Activated CD4-positive, alpha-beta T cell treated with anti-CD3 and anti-CD28 coated beads, Interleukin-2, amount 50 U/mL, for 24 hours (primary cell): Measurements from ENCODE around the gene NAT14.
"Not testable (repeated sequence)": the region's sequence is repeated elsewhere in the genome, so short reads cannot be mapped to it uniquely, and the experiment has no call there.

Experiments
- DNase-seq, 2 donors: peaks; one replicate each; pipeline ENCODE4 v3.0.0-alpha.2; 2020; ENCODE audit warnings: low read depth in 1 of 2, low spot score in 1 of 2

Gene NAT14

DNA sequence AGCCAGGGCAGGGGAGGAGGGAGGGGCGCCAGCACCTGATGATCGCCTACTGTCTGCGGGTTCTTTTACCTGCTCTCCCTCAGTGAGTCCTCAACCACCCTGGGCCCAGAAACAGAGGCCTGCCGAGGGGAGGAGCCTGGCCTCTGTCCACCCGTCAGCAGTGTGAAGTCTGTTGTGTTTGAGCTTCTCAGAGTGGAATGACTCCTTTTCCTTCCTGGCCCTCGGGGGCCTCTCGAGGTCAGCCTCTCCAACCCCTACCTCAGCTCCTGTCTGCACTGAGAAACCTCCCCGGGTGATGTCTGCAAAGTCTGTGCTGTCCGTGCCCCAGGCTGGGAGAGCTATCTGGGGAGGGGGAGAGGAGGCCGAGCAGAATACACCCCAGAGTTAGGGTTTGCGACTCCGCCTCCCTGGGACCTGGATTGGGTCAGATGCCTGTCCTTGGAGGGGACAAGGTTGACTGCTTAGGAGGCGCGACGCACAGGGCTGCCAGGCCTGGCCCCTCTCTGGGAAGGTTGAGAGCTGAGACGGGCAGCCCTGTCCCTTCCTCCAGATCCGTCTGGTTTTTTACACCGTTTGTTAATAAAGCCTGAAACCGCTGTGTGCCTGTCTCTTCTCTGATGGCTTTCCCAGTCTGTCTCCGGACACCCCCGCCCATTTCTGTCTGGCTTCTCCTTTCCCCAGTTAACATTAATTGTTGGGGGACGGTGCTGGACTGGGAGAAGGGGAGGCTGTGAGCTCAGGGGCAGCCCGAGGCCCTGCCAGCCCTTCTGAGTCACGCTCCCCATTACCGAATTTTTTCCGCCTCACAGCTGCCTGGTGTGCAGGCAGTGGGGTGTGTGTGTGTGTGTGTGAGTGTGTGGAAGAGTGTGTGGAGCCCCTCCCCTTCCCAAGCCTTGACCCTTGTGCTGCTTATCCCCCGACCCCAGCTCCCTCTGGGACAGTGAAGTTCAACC is 2.3 kb downstream of the NAT14 start:
- DNase-seq = peak in 1 of 2 donors; percentile 36

DNA sequence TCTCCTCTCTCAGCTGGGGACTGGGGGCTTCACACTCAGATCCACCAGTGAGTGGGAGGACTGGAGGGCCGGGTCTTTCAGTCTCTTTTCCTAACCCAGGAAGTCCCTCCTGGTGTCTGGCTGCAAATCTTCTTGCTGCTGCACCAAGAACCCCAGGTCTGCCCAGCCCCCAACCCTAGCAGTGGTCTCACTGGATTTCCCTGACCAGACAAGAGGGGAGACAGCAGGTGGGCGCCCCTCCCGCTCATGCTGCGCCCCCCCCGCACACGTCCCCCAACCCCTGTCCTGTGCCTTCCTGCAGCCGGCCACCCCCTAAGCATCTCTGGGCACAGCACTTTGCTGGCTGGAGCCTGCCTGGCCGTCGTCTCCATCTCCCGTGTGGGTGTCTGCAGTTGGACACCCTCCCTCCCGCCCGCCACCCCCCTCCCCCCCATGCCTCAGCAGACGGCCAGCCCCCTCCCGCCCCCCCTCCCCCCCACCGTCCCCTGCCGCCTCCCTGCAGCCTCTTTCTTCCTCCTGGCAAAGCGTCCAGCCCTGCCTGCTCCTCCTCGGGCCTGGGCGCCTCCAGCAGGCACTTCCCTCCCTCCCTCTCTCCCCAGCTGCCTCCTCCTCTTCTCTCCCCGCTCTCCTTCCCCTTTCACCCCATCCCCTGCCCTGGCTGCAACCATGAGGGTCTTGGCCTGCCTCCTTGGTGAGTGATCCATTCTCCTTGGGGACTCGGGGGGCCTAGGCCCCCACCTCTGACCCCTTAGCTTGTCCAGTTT is 3.1 kb downstream of the NAT14 start, which contains the start of gene SSC5D:
Gene SSC5D, plus strand, starts transcription at position 513 of the 764 bp plus-strand sequence. Its CDS starts 154 bp downstream, at position 667.
- no peak for DNase-seq

DNA sequence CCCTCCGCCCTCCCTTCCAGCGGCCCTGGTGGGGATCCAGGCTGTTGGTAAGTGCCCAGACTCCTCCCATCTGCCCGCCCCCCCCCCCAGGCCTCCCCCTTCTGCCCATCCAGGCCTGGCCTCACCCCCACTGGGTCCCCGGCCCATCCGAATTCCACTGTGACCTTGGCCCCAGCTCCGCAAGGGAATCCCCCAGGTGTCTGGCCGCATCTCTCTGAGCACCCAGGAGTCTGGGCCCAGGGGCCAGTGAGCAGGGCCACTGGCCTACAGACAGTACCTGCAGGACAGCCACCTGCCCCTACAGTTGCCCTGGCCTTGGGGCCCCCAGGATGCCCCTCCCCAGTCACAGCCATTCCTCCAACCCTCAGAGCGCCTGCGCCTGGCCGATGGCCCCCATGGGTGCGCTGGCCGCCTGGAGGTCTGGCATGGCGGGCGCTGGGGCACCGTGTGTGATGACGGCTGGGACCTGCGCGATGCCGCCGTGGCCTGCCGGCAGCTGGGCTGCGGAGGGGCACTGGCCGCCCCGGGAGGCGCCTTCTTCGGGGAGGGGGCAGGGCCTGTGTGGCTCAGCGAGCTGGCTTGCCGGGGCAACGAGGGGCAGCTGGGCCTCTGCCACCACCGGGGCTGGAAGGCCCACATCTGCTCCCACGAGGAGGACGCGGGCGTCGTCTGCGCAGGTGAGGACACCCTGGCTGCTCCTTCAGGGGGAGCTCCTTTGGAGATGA is 4.2 kb downstream of the NAT14 start:
- no peak for DNase-seq

DNA sequence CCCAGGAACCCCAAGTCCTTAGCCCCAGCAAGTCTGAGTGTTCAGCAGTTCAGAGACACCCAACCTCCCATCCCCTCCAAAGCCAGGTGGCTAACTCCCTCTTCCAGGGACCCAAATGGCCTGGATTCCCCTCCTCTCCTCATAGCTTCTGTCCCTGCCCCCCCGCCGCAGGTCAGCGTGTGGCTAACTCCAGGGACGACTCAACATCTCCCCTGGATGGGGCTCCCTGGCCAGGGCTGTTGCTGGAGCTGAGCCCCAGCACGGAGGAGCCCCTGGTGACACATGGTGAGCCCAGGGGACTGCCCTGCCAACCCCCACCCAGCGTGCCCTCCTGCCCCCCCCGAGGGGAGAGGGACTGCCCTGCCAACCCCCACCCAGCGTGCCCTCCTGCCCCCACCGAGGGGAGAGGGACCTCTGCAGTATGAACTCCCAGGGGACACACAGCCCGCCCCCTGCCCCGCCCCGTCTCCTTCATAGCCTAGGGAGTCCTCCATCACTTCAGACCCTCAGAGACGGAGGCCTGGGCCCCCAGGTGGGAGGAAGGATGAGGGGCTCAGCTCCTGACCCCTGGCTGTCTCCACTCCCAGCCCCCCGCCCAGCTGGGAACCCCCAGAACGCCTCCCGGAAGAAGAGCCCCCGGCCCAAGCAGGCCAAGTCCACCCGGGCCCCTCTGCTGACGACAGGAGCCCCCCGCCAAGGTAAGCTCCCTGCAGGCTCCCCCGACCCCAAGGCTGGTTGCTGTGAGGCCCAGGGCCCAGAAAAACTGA is 4.9 kb downstream of the NAT14 start:
- DNase-seq = no peak

DNA sequence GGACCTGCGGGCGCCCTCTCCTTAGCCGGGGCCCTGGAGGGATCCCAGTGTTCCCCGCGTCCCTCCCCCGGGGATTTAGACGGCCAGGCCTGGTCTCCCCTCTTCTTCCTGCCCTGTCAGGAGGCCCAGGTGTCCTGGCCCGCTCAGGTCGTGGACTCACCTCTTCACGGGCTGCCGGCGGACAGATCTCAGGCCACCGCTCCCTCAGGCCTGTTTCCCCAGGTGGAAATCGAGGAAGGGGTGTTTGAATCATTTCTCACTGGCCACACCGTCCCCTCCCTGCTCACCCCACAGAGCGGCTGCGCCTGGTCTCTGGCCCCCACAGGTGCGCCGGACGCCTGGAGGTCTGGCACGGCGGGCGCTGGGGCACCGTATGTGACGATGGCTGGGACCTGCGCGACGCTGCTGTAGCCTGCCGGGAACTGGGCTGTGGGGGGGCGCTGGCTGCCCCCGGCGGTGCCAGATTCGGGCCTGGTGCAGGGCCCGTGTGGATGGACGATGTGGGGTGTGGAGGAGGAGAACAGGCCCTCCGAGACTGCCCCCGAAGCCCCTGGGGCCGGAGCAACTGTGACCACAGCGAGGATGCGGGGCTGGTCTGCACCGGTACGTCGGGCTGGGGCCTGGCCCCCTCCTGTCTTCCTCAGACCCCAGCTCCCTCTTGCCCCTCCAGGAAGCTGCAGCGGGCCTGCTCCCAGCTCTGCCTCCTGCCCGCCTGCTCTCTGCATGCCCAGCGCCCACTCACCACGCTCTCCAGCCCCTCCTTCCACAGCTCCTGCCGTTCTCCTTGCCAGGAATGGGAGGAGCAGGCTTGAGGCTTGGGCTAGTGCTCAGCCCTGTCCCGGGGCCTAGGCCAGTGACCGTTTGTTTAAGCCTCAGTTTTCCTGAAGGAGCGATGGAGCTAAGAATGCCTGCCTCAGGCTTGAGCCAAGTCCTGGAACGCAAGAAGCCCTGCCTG is 5.8 kb downstream of the NAT14 start:
- DNase-seq = no peak

DNA sequence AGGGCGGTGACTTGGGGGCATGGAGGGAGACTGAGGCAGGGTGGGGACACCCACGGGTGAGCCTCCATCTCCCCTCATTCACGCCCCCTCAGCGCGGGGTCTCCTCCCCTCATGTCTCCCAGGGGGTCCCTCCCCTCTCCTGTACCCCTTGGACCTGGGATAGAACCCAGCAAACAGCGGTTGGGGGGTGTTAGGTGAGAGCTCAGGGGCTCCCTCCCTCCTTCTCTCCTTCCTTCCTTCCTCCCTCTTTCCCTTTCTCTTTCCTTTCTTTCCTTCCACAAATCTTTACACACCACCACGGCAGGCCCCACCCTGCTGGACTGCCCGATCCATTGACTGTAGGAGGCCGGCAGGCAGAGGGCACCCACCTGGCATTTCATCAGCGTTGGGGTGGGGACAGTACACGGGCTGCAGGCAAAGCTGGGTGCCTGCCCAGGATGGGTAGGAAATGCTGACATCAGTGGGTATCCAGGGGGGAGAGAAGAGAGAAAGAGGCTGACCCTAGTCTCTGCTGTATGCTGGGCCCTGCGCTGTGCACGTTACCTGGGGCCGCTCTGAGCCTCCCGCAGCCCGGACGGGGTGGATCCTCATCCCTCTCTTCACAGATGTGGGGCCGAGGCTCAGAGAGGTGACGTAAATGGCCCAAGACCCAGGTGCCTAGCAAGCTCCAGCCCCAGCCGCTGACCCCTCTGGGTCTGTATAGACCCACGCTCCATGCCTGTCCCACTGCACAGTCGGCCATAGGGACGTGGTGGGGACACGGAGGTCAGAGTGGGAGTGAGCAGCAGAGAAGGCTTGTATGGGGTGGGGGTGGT is 6.8 kb downstream of the NAT14 start:
- no peak for DNase-seq

DNA sequence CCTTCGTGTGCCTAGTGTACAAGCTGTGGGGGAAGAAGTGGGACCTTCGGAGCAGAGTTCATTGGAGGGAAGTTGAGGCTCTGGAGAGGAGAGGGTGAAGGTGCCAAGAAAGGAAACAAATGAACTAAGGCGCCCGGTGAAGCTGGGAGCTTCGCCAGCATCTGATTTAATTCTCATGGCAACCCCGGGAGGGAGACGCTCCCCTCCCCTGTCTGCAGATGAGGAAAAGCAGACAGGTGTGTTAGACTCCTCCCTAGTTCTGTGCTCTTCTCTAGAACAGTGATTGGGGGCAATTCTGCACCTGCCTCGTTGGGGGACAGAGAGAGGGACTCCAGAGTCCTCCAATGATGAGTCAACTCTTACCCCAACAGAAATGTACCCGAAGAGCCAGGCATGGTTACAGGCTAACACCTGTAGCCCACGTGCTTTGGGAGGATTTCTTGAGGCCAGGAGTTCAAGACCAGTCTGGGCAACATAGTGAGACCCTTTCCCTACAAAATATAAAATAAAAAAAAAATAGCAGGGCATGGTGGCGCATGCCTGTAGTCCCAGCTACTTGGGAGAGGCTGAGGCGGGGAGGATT is 7.5 kb downstream of the NAT14 start:
- DNase-seq = no peak

DNA sequence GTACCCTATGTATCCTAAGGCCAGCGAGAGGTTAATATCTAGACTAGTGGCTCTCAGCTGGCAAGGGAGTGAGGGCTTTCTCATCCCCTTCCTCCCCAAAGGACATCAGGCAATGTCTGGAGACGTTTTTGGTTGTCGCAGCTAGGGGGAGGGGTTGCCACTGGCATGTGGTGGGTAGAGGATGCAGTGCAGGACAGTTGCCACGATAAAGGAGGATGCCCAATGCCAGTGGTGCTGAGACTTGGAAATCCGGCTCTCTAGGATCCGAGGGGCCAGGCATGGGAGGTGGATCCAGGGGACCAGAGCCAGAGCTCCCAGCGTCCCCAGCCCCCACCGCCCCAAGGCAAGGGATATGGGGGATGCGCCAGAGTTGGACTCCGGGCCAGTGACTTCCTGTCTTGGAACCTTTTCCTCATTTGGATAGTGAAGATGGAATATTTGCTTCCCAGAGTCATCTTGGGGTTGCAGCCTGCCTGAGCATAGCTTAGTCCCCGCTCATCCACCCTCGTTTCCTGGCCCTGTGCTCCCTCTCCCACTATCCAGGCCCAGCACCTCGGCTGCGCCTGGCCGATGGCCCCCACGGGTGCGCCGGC is 8.2 kb downstream of the NAT14 start:
- no peak for DNase-seq

DNA sequence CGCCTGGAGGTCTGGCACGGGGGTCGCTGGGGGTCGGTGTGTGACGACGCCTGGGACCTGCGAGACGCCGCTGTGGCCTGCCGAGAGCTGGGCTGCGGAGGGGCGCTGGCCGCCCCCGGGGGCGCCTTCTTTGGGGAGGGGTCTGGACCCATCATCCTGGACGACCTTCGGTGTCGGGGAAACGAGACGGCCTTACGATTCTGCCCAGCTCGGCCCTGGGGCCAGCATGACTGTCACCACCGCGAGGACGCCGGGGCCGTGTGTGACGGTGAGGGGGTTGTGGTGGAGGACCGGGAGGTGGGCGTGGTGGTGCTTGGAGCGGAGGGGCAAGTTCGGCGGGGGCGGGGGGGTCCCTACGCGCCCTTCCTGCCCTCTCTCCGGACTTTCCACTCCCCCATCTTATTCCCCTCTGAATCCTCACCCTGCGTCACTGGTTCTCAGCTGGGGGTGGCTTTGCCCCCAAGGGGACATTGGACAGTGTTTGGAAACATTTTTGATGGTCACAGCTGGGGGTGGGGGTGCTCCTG is 8.7 kb downstream of the NAT14 start:
- no peak for DNase-seq

DNA sequence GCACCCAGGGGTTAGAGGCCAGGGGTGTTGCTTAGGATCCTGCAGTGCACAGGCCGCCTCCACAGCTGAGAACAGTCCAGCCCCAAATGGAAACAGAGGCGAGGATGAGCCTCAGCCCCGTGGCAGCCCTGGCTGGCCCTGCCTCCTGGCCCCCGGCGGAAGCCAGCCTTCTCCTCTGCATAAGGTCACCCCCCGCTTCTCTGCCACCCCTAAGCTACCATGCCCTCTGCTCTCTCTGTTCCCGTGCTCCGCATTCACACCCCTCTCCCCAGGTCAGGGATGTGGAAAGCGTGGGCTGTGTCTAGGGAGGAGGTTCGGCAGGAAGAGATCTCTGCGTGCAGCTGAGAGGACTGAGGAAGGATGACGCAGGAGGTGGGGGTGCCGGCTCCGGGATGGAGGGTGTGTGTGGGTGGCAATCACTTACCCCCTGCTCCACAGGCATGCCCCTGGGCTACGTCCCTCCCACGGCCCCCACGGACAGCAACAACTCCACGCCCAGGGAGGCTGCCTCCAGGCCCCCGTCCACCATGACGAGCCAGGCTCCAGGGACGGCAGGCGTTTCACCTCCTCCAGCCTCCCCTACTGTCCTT is 9.3 kb downstream of the NAT14 start:
- no peak for DNase-seq

DNA sequence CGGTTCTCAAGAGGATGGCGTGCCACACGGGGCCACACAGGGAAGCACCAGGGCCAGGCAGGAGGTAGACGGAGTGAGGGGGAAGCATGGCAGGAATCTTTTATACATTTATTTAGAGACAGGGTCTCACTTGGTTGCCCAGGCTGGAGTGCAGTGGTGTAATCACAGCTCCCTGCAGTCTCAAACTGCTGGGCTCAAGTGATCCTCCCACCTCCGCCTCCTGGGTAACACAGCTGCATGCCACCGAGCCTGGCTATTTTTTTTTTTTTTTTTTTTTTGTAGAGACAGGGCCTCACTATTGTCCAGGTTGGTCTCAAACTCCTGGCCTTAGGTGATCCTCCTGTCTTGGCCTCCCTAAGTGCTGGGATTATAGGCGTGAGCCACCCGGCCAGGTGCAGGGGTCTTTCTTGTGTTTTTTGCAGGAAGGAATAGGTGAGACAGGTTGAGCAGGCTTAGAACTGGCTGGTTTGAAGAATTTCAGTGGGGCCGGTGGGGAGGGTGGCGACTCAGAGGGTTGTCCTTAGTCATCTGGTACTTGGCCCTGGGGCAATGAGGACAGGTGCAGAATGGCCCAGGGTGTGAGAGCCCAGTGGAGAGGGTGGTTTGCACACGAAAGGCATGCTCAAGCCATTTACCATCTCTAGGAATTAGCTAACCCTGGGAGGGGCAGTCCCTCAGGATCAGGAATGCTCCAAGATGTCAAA is 10.8 kb downstream of the NAT14 start:
- DNase-seq = no peak

DNA sequence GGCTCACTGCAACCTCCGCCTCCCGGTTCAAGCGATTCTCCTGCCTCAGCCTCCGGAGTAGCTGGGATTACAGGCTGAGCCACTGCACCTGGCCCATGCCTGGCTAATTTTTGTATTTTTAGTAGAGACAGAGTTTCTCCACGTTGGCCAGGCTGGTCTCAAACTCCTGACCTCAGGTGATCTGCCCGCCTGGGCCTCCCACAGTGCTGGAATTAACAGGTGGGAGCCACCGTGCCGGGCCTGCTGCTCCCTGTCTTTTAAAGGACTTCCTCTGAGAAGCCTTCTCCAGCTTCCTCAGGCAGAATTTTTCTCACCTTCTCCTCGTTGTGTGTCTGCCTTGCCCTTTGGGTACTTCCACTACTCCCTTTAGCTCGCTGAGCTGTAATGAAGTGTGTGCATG is 11.8 kb downstream of the NAT14 start:
- not testable (repeated sequence) for DNase-seq

DNA sequence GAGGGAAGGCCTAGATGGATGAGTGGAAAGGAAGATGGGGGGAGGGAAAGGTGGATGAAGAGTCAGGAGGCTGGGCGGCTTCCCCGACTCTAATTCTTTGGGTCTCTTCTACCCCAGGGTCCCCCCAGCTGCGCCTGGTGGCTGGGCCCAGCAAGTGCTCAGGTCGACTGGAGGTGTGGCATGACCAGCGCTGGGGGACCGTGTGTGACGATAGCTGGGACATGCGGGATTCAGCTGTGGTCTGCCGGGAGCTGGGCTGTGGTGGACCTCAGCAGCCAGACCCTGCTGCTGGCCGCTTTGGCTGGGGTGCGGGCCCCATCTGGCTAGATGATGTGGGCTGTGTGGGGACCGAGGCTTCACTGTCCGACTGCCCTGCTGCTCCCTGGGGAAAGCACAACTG is 12.8 kb downstream of the NAT14 start:
- no peak for DNase-seq

DNA sequence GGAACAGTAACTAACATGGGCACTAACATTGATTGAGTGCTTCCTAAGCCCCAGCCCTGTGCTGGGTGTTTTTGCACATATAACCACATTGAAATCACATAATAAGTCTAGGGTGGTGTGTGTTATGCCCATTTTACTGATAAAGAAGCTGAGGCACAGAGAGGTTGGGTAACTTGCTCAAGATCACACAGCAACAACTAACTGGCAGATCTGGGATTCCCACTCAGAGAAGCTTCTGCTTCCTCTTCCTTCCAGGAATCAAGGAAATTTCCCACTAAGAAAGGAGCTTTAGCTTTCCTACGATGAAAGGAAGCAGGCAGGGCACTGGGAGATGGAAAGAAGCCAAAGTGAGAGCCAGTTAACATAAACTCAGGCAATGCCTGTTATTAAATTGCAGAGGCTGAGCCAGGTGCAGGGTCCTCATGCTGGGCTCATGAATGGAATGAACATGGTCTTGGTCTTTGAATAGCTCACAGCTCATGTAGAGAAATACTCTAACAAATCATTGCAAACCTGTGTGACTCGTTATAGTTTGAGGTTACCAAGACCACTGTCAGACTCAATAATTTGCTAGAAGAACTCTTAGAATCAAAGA is 13.4 kb downstream of the NAT14 start:
- no peak for DNase-seq

DNA sequence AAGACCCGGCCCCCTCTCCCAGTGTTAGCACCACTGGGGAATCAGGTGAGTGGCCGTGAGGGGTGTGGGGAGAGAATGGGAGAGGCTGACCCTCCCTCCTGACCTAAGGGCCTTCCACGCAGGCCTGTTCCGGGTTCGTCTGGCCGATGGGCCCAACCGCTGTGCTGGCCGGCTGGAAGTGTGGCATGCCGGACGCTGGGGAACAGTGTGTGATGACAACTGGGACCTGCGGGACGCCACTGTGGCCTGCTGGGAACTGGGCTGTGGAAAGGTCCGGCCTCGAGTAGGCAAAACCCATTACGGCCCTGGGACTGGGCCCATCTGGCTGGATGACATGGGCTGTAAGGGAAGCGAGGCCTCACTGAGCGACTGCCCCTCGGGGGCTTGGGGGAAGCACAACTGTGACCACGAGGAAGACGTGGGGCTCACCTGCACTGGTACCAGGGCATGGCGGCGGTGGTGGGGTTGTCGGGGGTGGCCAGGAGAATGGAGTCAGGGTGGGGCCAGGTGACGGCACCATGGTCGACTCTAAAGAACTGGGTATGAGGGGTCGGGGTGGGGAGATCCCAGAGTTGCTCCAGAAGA is 15.5 kb downstream of the NAT14 start:
- DNase-seq = no peak
